22Rv1 (cell line): ENCODE data around the gene CAPN13.

ENCODE experiments used
- CTCF ChIP-seq: fragments of 450-650 bp; IDR thresholded peaks from 2 replicates; pipeline ENCODE4 v1.5.1; 2017; ENCODE audit warnings: mild to moderate bottlenecking
- ZFX ChIP-seq: fragments of 450-650 bp; IDR thresholded peaks from 2 replicates; pipeline ENCODE4 v1.6.1; 2017; ENCODE audit warnings: antibody characterized with exemption, borderline replicate concordance

GRCh38 chr2:30717081-30717650 is 90.1 kb downstream of the CAPN13 start:
- TF ChIP-seq CTCF (no peak), ZFX (no peak)
